Activated CD4-positive, alpha-beta T cell treated with anti-CD3 and anti-CD28 coated beads for 36 hours (primary cell): ENCODE results near the gene WDR37. TPM values are rescaled to one million over a fixed set of nuclear protein-coding genes. Genes with fewer than 3 reads are reported as not detected.
"Not testable (repeated sequence)": the region's sequence is repeated elsewhere in the genome, so short reads cannot be mapped to it uniquely, and the experiment has no call there.

ENCODE experiments used
- ATAC-seq: fragments of 200-7000 bp; cut with Tn5 transposase; one replicate; pipeline ENCODE4 v1.10.0; 2021; ENCODE audit warnings: mild to moderate bottlenecking, moderate library complexity
- CTCF ChIA-PET: fragments of 350-600 bp; sonication (Branson Sonifier 250); formaldehyde crosslinking; loops from one replicate; lab custom pipeline; 2021; ENCODE audit warnings: antibody characterized with exemption; lab: Charles Lee
- POLR2A ChIA-PET: fragments of 350-600 bp; sonication (Branson Sonifier 250); formaldehyde crosslinking; loops from one replicate; lab custom pipeline; 2021; ENCODE audit warnings: antibody characterized with exemption, inconsistent platforms; lab: Charles Lee
- DNase-seq: peaks from one replicate; pipeline ENCODE4 v3.0.0-alpha.2; 2020
- H3K27ac Mint-ChIP-seq: one replicate; pipeline ENCODE4 v1.8.0; 2021; ENCODE audit warnings: mixed read lengths
- H3K27me3 Mint-ChIP-seq: one replicate; pipeline ENCODE4 v1.8.0; 2021; ENCODE audit warnings: mixed read lengths
- H3K36me3 Mint-ChIP-seq: one replicate; pipeline ENCODE4 v1.8.0; 2021; ENCODE audit warnings: low read depth, mixed read lengths
- H3K4me1 Mint-ChIP-seq: one replicate; pipeline ENCODE4 v1.8.0; 2021; ENCODE audit warnings: mixed read lengths
- H3K4me3 Mint-ChIP-seq: one replicate; pipeline ENCODE4 v1.8.0; 2021; ENCODE audit warnings: mild to moderate bottlenecking, moderate library complexity, mixed read lengths
- H3K9me3 Mint-ChIP-seq: one replicate; pipeline ENCODE4 v1.8.0; 2021; ENCODE audit warnings: low read depth, mixed read lengths
- intact Hi-C, 2 experiments: fragments of 100-400 bp; cut with DNase I in 1 of 2; cut with micrococcal nuclease in 1 of 2; formaldehyde crosslinking; loops; one replicate each; pipeline versions ENCODE4 v1.14.2 to v1.15.1; 2022 to 2024; cut with DNase I, micrococcal nuclease
- total RNA-seq, 2 experiments: library from RNA; stranded (reverse); gene quantifications; one replicate each; pipeline ENCODE4 v1.2.3, GENCODE V29; 2021

WDR37 gene
- total RNA-seq, 2 experiments from 2014 or later = 16.3 to 16.8 TPM

DNA sequence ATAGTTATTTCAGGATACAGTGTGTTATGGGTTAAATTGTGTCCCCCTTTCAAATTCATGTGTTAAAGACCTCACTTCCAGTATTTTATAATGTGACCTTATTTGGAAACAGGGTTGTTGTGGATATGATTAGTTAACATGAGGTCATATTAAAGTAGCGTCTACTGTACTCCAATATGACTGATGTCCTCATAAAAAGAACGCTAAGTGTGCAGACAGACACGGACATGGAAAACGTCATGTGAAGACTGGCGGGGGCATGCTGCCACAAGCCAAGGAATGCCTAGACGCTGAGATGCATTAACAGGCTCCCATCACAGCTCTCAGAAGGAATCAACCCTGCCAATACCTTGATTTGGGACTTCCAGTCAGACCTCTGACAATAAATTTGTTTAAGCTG lies 1.5 kb upstream of the WDR37 start:
- Mint-ChIP-seq H3K27ac (peak overlapping the region; percentile 70), H3K4me3 (peak overlapping the region; percentile 94), H3K27me3 (no peaks in the 10 kb centered on the region), H3K4me1 (peaks cover 71% of the 10 kb centered on the region), H3K36me3 (peaks cover 45% of the 10 kb centered on the region), H3K9me3 (no peaks in the 10 kb centered on the region)
- CTCF ChIA-PET = no interaction called here
- intact Hi-C loops = no loop called here
- POLR2A ChIA-PET = no interaction called here
- ATAC-seq = no peak
- DNase-seq = no peak

DNA sequence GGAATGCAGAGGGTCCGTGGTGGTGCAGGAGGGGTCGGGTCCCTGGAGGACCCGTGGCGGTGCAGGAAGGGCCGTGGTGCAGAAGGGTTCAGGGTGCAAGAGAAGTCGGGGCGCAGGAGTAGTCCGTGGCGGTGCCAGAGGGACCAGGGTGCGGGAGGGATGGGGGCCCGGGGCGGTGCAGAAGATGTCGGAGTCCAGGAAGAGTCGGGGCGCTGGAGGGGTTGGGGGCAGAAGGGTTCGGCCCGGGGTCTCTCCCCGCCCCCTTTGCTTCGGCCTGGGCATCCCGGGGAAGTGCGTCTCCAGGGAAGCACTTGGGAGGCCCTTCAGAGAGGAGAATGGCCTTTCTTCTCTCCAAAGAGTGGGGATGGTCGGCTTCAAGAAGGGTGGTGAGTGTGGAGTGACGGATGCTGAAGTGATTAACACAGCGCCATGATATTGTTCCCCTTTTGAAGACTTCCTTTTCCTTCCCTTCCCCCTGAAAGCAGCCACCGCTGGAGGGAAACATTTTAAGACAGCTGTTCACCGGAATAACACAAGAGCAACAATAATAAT lies 997 bp downstream of the WDR37 start:
- Mint-ChIP-seq H3K27me3 (no peaks in the 10 kb centered on the region), H3K4me1 (peaks cover 76% of the 10 kb centered on the region), H3K9me3 (no peaks in the 10 kb centered on the region), H3K27ac (peak overlapping the region; percentile 89), H3K36me3 (peaks cover 31% of the 10 kb centered on the region), H3K4me3 (peak overlapping the region; percentile 94)
- peak; percentile 28 for ATAC-seq
- intact Hi-C loops = loop anchor here (1.0 to 2.0 kb wide), 3 partner anchors 8 to 68 kb away; partner anchors contain the start of genes GTPBP4 (in 1 of the 2) and IDI1 (in 1 of the 2)
- ChIA-PET CTCF (interaction anchor here (1.0 kb wide), 1 partner anchor 16 kb away, joined by 3 read pairs; no protein-coding TSS in a partner anchor), POLR2A (interaction anchor here (2.5 kb wide), 1 partner anchor 8 kb away, joined by 9 read pairs; the partner anchor contains the start of gene IDI1)
- no peak for DNase-seq

DNA sequence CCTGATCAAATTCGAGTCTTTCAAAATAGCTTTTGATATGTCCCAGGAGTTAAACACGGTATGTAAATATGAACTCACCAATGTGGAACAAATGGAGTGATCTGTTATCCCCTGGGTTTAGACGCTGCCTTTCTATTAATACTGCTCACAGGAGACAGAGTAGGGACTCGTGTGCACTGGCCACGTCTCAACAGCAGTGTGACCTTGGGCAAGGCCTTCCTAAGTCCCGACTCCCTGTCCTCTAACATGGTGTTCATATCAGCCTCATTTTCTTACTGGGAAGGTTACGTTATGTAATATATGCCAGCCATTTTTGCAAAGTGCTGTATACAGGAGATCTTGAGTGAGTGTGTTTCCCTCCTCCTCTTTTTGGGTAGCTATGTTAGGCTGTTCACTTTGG lies 1.8 kb downstream of the WDR37 start:
- peaks cover 78% of the 10 kb centered on the region for H3K4me1 Mint-ChIP-seq
- DNase-seq (no peak), ATAC-seq (no peak)
- H3K27ac Mint-ChIP-seq = peak overlapping the region; percentile 89
- peaks cover 23% of the 10 kb centered on the region for H3K36me3 Mint-ChIP-seq
- no peaks in the 10 kb centered on the region for H3K27me3 Mint-ChIP-seq
- H3K4me3 Mint-ChIP-seq = peak overlapping the region; percentile 94
- intact Hi-C loops = no loop called here
- ChIA-PET CTCF (interaction anchor here (1.0 kb wide), 1 partner anchor 15 kb away, joined by 3 read pairs; no protein-coding TSS in a partner anchor), POLR2A (interaction anchor here (2.5 kb wide), 1 partner anchor 9 kb away, joined by 9 read pairs; the partner anchor contains the start of gene IDI1)
- H3K9me3 Mint-ChIP-seq = no peaks in the 10 kb centered on the region

DNA sequence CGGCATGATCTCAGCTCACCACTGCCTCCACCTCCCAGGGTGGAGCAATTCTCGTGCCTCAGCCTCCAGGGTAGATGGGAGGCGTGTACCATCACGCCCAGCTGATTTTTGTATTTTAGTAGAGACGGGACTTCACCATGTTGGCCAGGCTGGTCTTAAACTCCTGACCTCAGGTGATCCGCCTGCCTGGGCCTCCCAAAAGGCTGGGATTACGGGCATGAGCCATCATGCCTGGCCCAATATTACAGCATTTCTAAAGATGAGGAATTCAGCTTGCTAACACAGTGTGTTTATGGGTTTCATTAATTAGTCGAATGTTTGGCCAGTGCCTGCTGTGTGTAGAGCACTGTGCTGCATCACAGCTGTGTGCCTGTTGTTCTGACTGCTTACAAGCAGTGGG lies 3.7 kb downstream of the WDR37 start:
- H3K36me3 Mint-ChIP-seq = peaks cover 16% of the 10 kb centered on the region
- peak overlapping the region; percentile 40 for H3K27ac Mint-ChIP-seq
- intact Hi-C loops = no loop called here
- H3K4me3 Mint-ChIP-seq = no peak overlapping the region
- ChIA-PET POLR2A (interaction anchor here (2.5 kb wide), 1 partner anchor 11 kb away, joined by 9 read pairs; the partner anchor contains the start of gene IDI1), CTCF (interaction anchor here (1.0 kb wide), 1 partner anchor 15 kb away, joined by 5 read pairs; no protein-coding TSS in a partner anchor)
- no peaks in the 10 kb centered on the region for H3K27me3 Mint-ChIP-seq
- H3K9me3 Mint-ChIP-seq = no peaks in the 10 kb centered on the region
- ATAC-seq (no peak), DNase-seq (no peak)
- H3K4me1 Mint-ChIP-seq = peaks cover 78% of the 10 kb centered on the region

DNA sequence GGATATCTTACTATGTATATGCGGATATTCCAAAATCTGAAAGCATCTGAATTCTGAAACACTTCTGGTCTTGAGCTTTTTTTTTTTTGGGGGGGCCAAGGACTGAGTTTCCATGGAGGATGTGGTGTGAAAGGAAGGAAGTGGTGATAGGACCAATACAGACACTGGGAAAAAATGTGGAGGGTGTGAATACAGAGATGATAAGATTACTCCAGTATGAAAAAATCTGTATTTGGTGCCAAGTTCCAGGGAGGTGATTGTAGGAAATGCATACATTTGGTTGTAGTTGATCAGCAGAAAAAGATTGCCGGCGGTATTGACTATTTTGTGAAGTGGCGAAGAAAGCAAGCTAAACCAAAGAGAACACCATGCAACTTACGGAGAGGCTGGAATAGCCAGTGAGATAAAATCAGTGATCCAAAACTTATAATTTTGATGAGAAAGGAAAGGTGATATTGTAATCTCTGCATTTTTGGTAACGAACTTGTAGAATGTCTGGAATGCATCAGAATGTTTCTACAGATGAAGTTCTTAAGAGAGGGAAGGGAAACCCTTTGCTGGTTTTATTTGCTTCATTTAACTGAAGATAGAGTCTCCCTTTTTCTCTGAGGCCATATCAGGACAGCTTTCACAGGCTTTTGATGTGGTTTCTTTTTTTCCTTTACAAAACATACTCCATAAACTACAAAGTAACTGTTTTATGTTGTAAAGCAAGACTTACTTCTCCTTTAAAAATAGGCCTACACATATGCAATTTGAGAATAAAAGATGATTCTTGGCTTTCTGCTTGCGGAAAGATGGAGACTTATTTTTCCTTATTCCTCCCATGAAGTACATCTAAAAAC lies 6.0 kb downstream of the WDR37 start:
- Mint-ChIP-seq H3K27me3 (no peaks in the 10 kb centered on the region), H3K9me3 (no peaks in the 10 kb centered on the region), H3K4me3 (peak overlapping the region; percentile 21), H3K27ac (peak overlapping the region; percentile 76), H3K4me1 (peaks cover 80% of the 10 kb centered on the region), H3K36me3 (peaks cover 15% of the 10 kb centered on the region)
- ATAC-seq = no peak
- intact Hi-C loops = no loop called here
- ChIA-PET CTCF (interaction anchor here (0.6 to 2.9 kb wide), 3 partner anchors 10 to 26 kb away, joined by 3 to 14 read pairs (median 8); no protein-coding TSS in a partner anchor), POLR2A (no interaction called here)
- no peak for DNase-seq

DNA sequence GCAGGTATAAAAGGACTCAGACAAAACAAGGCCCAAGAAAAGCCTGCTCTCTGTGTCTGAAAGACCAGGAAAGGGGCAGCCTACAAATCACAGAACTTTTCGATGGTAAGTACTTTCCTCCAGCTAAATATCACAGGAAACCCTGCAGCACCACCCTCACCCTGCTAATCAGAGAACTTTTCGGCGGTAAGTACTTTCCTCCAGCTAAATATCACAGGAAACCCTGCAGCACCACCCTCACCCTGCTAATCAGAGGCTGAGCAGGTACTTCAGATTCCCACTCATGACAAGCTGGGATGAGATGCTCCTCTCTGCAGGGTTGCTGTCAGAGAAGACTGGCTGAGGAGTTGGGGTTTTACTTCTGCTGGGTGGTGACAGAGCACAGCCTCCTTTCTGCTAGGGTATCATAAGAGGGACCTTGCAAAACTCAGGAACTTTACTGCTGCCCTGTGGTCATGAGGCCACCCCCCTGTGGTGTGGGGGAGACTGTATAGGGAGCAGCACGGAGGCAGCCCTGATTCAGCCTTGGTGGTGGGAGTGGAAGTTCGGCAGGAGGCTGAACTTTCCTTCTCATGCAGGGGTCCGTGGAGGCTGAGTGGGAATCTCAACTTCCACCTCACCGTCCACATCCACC lies 7.2 kb downstream of the WDR37 start:
- intact Hi-C loops = no loop called here
- ChIA-PET CTCF (interaction anchor here (1.1 to 2.9 kb wide), 2 partner anchors 12 to 75 kb away, joined by 3 to 14 read pairs; partner anchors contain the start of gene GTPBP4), POLR2A (no interaction called here)
- peak overlapping the region; percentile 76 for H3K27ac Mint-ChIP-seq
- peak overlapping the region; percentile 21 for H3K4me3 Mint-ChIP-seq
- H3K4me1 Mint-ChIP-seq = peaks cover 81% of the 10 kb centered on the region
- DNase-seq = no peak
- ATAC-seq = peak; percentile 66
- H3K27me3 Mint-ChIP-seq = no peaks in the 10 kb centered on the region
- no peaks in the 10 kb centered on the region for H3K9me3 Mint-ChIP-seq
- H3K36me3 Mint-ChIP-seq = peaks cover 13% of the 10 kb centered on the region

DNA sequence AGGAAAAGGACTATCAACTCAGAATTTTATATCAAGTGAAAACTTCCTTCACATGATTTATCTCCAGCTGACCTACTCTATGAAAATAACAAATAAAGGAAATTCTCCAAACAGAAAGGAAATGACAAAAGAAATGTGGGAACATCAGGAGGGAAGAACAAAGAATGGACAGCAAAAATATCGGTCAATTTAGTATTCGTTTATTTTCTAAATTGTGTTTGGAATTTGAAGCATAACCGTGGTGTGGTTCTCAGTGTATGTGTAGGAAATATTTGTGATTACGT lies 8.7 kb downstream of the WDR37 start:
- ChIA-PET POLR2A (no interaction called here), CTCF (no interaction called here)
- H3K4me1 Mint-ChIP-seq = peaks cover 84% of the 10 kb centered on the region
- H3K27ac Mint-ChIP-seq = peak overlapping the region; percentile 76
- H3K9me3 Mint-ChIP-seq = no peaks in the 10 kb centered on the region
- intact Hi-C loops = no loop called here
- DNase-seq = no peak
- H3K27me3 Mint-ChIP-seq = no peaks in the 10 kb centered on the region
- no peak overlapping the region for H3K4me3 Mint-ChIP-seq
- H3K36me3 Mint-ChIP-seq = peaks cover 10% of the 10 kb centered on the region
- no peak for ATAC-seq

DNA sequence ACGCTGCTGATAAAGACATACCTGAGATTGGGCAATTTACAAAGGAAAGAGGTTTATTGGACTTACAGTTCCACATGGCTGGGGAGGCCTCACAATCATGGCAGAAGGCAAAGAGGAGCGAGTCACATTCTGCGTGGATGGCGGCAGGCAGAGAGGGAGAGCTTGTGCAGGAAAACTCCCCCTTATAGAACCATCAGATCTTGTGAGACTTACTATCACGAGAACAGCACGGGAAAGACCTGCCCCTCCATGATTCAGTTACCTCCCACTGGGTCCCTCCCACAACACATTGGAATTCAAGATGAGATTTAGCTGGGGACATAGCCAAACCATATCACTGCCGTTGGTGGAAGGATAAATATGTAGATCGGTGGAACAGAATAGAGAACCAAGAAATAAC lies 10.5 kb downstream of the WDR37 start:
- intact Hi-C loops, ATAC-seq, H3K27me3 Mint-ChIP-seq, H3K4me3 Mint-ChIP-seq, H3K36me3 Mint-ChIP-seq, H3K27ac Mint-ChIP-seq, DNase-seq, H3K9me3 Mint-ChIP-seq, POLR2A ChIA-PET: not testable (repeated sequence)
- CTCF ChIA-PET = interaction anchor here (0.7 kb wide), 1 partner anchor 78 kb away, joined by 3 read pairs; no protein-coding TSS in a partner anchor
- peaks cover 70% of the 10 kb centered on the region for H3K4me1 Mint-ChIP-seq

DNA sequence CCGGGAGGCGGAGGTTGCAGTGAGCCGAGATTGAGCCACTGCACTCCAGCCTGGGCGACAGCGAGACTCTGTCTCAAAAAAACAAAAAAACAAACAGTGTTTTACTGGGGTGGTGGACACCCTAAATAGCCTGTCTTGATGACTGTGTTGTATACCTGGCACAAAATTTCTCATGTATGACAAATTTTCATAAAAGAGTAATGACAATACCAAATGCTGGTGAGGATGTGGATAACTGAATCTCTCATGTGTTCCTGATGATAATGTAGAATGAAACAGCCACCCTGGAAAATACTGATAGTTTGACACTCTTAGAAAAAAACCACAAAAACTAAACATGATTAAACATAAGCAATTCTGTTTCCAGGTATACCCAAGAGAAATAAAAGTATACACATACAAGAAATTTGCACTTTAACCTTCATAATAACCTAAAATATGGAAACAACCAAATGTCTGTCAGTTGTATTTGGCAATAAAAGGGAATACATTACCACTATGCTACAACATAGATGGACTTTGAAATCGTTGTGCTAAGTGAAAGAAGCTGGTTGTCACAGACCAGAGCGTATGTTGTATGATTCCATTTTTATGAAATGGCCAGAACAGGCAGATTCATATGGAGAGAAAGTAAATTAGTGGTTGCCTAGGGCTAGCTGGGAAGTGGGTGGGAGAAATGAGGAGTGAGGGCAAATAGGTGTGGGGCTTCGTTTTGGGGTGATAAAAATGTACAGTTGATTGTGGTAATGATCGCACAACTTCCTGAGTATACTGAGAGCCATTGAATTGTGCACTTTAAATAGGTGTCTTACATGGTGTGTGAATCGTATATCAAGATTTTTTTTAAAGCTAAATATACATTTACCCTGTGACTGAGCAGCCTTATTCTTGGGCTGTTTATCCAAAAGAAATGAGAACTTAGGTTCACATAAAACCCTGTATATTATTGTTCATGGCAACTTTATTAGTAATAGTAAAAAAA lies 12.5 kb downstream of the WDR37 start:
- ATAC-seq (peak; percentile 79), DNase-seq (no peak)
- intact Hi-C loops = no loop called here
- H3K9me3 Mint-ChIP-seq = no peaks in the 10 kb centered on the region
- CTCF ChIA-PET = no interaction called here
- POLR2A ChIA-PET = interaction anchor here (0.6 to 1.0 kb wide), 3 partner anchors 20 to 176 kb away, joined by 3 to 4 read pairs (median 4); partner anchors contain the start of gene IDI1
- H3K4me1 Mint-ChIP-seq = peaks cover 50% of the 10 kb centered on the region
- no peaks in the 10 kb centered on the region for H3K27me3 Mint-ChIP-seq
- peak overlapping the region; percentile 27 for H3K27ac Mint-ChIP-seq
- H3K4me3 Mint-ChIP-seq = no peak overlapping the region
- peaks cover 14% of the 10 kb centered on the region for H3K36me3 Mint-ChIP-seq

DNA sequence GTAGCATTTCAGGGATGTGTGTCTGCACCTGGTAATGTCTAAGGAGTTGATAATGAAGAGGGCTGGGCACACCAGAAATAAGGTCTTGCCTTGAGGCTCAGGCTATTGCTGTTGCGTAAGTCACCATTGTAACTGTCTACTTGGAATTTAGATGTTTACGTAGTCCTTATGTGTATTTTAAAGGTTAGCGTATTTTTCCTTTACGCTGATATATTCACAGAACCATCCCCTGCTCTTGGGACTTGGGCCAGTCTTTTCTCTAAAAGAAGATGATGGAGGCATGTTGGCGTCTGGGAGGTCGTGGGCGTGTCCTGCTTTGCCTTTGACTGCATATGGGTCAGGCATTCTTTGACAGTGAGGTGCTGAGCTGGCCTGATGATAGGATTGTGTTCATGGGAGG lies 14.7 kb downstream of the WDR37 start:
- peaks cover 18% of the 10 kb centered on the region for H3K36me3 Mint-ChIP-seq
- POLR2A ChIA-PET = no interaction called here
- ATAC-seq = no peak
- peaks cover 37% of the 10 kb centered on the region for H3K4me1 Mint-ChIP-seq
- no peak overlapping the region for H3K4me3 Mint-ChIP-seq
- no peak overlapping the region for H3K27ac Mint-ChIP-seq
- CTCF ChIA-PET = interaction anchor here (0.8 kb wide), 2 partner anchors 38 to 39 kb away, joined by 3 to 4 read pairs; no protein-coding TSS in a partner anchor
- H3K27me3 Mint-ChIP-seq = no peaks in the 10 kb centered on the region
- DNase-seq = no peak
- intact Hi-C loops = no loop called here
- H3K9me3 Mint-ChIP-seq = no peaks in the 10 kb centered on the region
